NOMO-1 treated with DMSO at 0.1 percent for 48 hours (cell line): ENCODE data around the gene RIBC2.

Source experiments
- DNase-seq: peaks from one replicate; lab custom pipeline; 2025; ENCODE audit not compliant: unreplicated experiment; lab: John Stamatoyannopoulos, UW

Gene RIBC2

DNA sequence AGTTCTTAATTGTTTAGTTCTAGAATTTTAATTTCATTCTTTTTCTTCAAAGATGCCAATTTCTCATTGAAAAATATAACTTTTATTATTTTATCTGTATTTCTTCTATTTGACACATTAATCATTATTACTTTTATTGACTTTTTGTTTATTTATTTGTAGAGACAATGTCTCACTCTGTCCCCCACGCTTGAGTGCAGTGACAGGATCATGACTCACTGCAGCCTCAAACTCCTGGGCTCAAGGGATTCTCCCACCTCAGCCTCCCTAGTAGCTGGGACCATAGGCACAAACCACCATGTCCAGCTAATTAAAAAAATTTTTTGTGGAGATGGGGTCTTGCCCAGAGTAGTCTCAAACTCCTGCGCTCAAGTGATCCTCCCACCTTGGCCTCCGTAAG is 58.9 kb downstream of the RIBC2 start:
- DNase-seq, result no peak

GRCh38 chr22:45473626-45474237 is 60.2 kb downstream of the RIBC2 start:
- no peak for DNase-seq

DNA sequence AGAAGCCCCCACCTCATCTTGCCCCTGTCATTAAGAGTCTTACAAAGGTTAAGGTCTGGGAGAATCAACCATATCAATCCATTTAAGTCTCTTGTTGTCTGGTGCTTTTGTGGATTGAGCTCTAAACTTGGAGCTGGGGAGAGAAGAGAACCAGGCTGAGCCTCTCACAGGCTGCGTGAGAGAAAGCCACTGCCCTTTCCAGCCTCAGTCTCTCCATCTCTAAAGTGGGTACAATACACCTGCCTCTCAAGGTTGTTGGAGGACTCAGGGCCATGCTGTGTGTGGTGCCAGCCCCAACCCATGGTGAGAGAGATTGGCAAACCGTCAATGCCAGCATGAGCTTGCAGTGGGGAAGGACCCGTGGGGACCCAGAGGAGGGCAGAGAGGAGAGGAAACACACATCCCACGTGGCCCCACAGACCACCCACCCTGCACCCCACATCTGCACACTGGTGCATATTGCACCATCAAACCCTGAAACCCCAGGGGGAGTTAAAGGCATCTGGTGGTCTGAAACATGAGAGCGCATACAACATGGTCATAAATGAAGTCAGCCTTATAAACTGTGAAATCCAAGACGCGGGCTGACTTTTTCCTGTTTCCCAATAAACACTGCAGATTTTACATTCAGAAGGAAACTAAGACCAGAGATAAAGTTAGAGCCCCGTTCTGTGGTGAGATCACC is 61.7 kb downstream of the RIBC2 start:
- DNase-seq, result no peak

DNA sequence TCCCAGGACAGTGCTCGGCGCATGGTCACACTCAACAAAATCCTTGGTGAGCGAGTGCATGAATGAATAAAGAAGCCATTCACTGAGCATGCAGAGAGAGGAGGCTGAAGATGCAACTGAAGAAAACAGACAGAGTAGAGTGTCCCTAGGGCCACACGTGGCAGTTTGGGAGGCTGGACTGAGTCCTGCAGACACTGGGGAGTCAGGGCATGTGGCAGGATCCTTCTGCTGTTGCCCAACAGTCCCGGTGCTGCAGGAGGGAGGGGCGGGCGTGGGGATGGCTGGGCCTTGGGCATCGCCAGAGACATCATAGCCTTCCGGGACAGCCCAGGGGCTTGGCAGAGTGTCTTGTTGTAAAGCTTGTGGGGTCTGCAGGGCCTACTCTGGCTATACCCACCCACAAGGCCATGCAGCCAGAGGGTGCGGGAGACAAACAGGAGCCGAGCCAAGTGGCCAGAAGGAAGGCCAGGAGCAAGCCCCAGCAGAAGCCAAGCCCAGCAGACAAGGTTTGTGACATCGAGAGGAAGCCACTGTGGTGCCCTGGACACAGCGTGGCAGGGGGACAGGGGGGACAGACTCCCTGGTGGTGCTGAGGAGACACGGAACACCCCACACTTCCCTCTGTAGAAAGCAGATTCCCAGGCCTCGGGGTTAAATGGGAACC is 62.5 kb downstream of the RIBC2 start:
- DNase-seq, result no peak

- no peak for DNase-seq
These were observed 63.3 kb downstream of the RIBC2 start for GRCh38 chr22:45476814-45477213.

DNA sequence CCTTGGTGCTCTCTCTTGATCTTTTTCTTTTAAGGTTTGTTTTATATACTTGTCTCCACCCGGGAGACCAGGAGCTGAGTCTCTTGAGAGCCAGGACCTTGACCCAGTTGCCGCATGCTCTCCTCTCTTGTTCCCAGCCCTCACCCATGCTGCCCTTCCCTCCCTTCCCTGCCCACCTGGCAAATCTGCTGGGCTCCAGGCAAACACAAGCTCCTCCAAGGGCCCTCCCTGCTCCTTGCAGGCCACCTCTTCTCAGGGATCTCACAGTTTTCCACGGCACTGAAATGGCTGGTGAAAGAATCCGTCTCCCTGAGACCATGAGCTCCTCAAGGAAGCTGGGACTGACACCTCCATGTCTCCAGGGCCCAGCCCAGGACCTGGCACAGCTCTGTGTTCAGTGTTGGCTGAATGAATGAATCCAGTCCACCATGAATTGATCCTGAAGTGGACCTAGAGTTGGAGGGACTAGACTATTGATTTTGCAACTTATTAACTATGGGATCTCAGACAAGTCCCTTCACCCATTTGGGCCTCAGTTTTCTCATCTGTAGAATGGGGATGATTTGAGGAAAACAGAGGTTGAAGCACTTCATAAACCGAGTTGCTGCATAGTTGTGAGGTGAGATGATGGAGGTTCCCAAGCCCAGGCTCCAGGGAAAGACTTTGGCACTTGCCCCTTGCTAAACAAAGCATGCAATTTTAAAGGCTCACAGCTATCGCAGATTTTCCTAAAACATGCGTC is 64.0 kb downstream of the RIBC2 start:
- DNase-seq, result no peak

GRCh38 chr22:45478108-45478771 is 64.7 kb downstream of the RIBC2 start:
- DNase-seq, result no peak

GRCh38 chr22:45480717-45481116 is 67.2 kb downstream of the RIBC2 start:
- no peak for DNase-seq

DNA sequence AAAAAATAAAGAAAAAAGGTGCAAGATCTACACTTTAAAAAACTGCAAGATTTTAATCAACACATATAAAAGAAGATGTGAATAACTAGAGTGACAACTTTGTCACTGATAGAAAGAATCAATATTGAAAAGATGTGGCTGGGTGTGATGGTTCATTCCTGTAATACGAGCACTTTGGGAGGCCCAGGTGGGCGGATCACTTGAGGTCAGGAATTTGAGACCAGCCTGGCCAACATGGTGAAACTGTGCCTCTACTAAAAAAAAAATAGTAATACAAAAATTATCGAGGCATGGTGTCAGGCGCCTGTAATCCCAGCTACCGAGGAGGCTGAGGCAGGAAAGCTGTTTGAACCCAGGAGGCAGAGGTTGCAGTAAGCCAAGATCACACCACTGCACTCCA is 68.2 kb downstream of the RIBC2 start:
- DNase-seq, result no peak
